Fibroblast of the aortic adventitia (primary cell): Measurements from ENCODE around the gene DCAKD. TPM values are rescaled to one million over a fixed set of nuclear protein-coding genes. Genes with fewer than 3 reads are reported as not detected.

Experiments used
- DNase-seq: peaks from one replicate; pipeline ENCODE4 v3.0.0-alpha.2; 2010; ENCODE audit warnings: low read depth
- H3K4me3 ChIP-seq: 2 replicates; pipeline ENCODE4 v1.5.1; 2011; ENCODE audit warnings: low read depth, mild to moderate bottlenecking, control low read depth, low read length, moderate library complexity
- CTCF ChIP-seq: IDR thresholded peaks from 2 replicates; pipeline ENCODE4 v1.5.1; 2011; ENCODE audit warnings: mild to moderate bottlenecking, low read length, control low read depth, inconsistent platforms; ENCODE audit not compliant: insufficient read depth
- total RNA-seq: library from RNA; depleted of rRNA; stranded (reverse); fragments of >200 nt; gene quantifications from 2 replicates; pipeline ENCODE4 v1.2.3, GENCODE V29; 2012; ENCODE audit warnings: low replicate concordance

Gene DCAKD
- total RNA-seq, 1 donor: 31.3 TPM

GRCh38 chr17:45032174-45032541 is 19.3 kb downstream of the DCAKD start:
- TF ChIP-seq CTCF: no peak
- H3K4me3 ChIP-seq: no peak overlapping the region

DNA sequence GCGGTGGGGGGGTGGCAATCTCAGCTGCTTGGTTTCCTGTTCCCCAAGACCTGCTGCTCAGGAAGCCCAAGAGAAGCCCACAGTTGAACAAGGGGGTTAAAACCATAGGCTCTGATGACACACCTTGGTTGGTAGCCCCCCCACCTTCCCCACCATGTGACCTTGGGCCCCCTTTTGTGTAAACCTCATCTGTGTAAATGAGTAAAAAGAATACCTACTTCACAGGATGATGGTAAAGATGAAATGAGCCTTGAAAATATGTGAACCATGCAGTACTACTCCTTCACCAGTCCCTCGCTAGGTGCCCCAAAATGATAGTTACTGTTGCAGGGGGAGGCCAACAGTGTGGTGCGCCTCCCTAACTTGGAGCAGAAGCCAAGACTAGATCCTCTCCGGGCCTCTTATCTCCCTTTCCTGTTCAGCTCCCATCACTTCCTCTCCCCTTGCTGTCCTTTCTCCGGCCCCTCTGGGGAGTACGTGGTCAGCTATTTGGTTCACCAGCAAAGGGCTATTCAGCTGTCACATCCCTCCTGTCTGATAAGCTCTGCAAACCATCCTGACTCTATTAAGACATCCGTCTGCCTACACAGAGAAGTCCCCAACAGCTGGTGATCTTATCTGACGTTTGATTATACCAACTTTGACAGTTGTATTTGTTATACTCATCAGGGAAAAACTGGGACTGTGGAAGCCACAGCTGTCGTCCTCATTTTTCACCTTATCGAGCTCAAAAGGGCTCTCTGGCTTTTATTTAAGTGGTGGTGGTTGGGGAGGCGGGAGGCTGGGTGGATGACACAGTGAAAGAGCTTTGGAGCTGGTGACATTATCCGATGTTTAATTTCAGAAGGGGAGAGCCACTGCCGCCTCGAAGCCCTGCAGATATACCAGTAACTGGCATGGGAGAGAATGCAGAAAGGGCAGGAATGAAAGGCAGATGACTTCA is 19.9 kb downstream of the DCAKD start:
- no peak overlapping the region for H3K4me3 ChIP-seq
- no peak for DNase-seq
- TF ChIP-seq CTCF: no peak

More at GRCh38 chr17:45032174-45032541, 19.3 kb downstream of the DCAKD start:
- DNase-seq: no peak

- no peak for TF ChIP-seq CTCF
- DNase-seq: no peak
- no peak overlapping the region for H3K4me3 ChIP-seq
These were observed 20.7 kb downstream of the DCAKD start for GRCh38 chr17:45030733-45031132.

- no peak for DNase-seq
- no peak overlapping the region for H3K4me3 ChIP-seq
- no peak for TF ChIP-seq CTCF
These were observed 21.5 kb downstream of the DCAKD start for GRCh38 chr17:45029758-45030423.

DNA sequence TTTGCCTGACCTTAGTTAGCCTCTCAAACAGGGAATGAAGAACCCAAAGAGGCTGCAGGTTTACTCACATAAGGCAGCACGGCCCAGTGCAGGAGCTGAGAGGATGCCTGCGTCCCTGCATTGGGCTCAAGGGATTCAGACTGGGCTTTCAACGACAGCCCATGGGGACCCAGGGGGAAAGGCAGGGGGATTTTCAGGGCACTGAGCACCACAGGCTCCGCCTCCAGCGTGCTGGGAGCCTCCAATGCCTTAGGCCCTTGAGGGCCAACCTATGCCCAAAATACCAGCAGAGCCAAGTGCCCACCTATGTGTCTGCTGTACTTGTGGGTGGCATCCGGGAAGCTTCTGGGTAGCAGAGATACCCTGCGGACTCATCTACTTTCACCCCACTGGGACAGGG is 22.3 kb downstream of the DCAKD start:
- DNase-seq: no peak
- no peak for TF ChIP-seq CTCF
- H3K4me3 ChIP-seq: no peak overlapping the region

- TF ChIP-seq CTCF: no peak
- no peak overlapping the region for H3K4me3 ChIP-seq
- DNase-seq: no peak
These were observed 28.6 kb downstream of the DCAKD start for GRCh38 chr17:45022655-45023339.
